Mesenchymal stem cell (in vitro differentiated cells and primary cell): ENCODE measurements around the gene NIT1. TPM values are rescaled to one million over a fixed set of nuclear protein-coding genes. Genes with fewer than 3 reads are reported as not detected.

Experiments used
- DNase-seq: peaks from one replicate; pipeline ENCODE4 v3.0.0-alpha.2; 2013
- H2AFZ ChIP-seq: one replicate; pipeline ENCODE4 v1.6.1; 2013; ENCODE audit warnings: low read depth, mild to moderate bottlenecking, control low read depth, inconsistent platforms, low read length, moderate library complexity
- H2AK5ac ChIP-seq: 2 replicates; pipeline ENCODE4 v1.6.1; 2013; ENCODE audit warnings: low read length, moderate library complexity, mild to moderate bottlenecking, inconsistent platforms; ENCODE audit not compliant: severe bottlenecking
- H2BK120ac ChIP-seq: one replicate; pipeline ENCODE4 v1.6.1; 2013; ENCODE audit warnings: low read depth, mild to moderate bottlenecking, inconsistent platforms, low read length, moderate library complexity
- H2BK12ac ChIP-seq, 2 experiments: one replicate each; pipeline ENCODE4 v1.6.1; 2013; ENCODE audit warnings: inconsistent platforms in 2 of 2, low read length in 2 of 2, mild to moderate bottlenecking in 2 of 2, moderate library complexity in 2 of 2, control low read depth in 1 of 2
- H2BK15ac ChIP-seq: one replicate; pipeline ENCODE4 v1.6.1; 2013; ENCODE audit warnings: mild to moderate bottlenecking, low read depth, inconsistent platforms; ENCODE audit not compliant: poor library complexity, severe bottlenecking
- H2BK5ac ChIP-seq: 2 replicates; pipeline ENCODE4 v1.6.1; 2013; ENCODE audit warnings: low read depth, mild to moderate bottlenecking, low read length, control low read depth, inconsistent platforms; ENCODE audit not compliant: poor library complexity, severe bottlenecking
- H3K14ac ChIP-seq, 2 experiments: one replicate each; pipeline ENCODE4 v1.6.1; 2013; ENCODE audit warnings: inconsistent platforms in 2 of 2, low read length in 2 of 2, control low read depth in 1 of 2, mild to moderate bottlenecking in 1 of 2, moderate library complexity in 1 of 2
- H3K18ac ChIP-seq, 2 experiments: one replicate each; pipeline ENCODE4 v1.6.1; 2013; ENCODE audit warnings: inconsistent platforms in 2 of 2, low read length in 2 of 2, control low read depth in 1 of 2, low read depth in 1 of 2, mild to moderate bottlenecking in 1 of 2
- H3K23ac ChIP-seq, 2 experiments: one replicate each; pipeline ENCODE4 v1.6.1; 2013; ENCODE audit warnings: inconsistent platforms in 2 of 2, low read length in 2 of 2, mild to moderate bottlenecking in 2 of 2, moderate library complexity in 2 of 2, control low read depth in 1 of 2
- H3K27ac ChIP-seq: 2 replicates; pipeline ENCODE4 v1.5.1; 2013; ENCODE audit warnings: mild to moderate bottlenecking, moderate library complexity, low read length, control low read depth, inconsistent platforms; ENCODE audit not compliant: poor library complexity, severe bottlenecking
- H3K27me3 ChIP-seq, 2 experiments: 2 replicates each; pipeline versions ENCODE4 v1.6.1 to v1.7.0; 2013; ENCODE audit warnings: low read length in 2 of 2, mild to moderate bottlenecking in 2 of 2, moderate library complexity in 2 of 2, control low read depth in 1 of 2, inconsistent platforms in 1 of 2; ENCODE audit not compliant: control insufficient read depth in 1 of 2, insufficient read depth in 1 of 2
- H3K36me3 ChIP-seq, 2 experiments: 2 replicates each; pipeline versions ENCODE4 v1.6.1 to v1.7.0; 2013; ENCODE audit warnings: low read length in 2 of 2, control low read depth in 1 of 2, inconsistent platforms in 1 of 2, low read depth in 1 of 2, mild to moderate bottlenecking in 1 of 2; ENCODE audit not compliant: insufficient read depth in 2 of 2, control insufficient read depth in 1 of 2
- H3K4ac ChIP-seq, 2 experiments: one replicate each; pipeline ENCODE4 v1.6.1; 2013; ENCODE audit warnings: inconsistent platforms in 2 of 2, low read length in 2 of 2, mild to moderate bottlenecking in 2 of 2, moderate library complexity in 2 of 2, control low read depth in 1 of 2, low read depth in 1 of 2
- H3K4me1 ChIP-seq: 2 replicates; pipeline ENCODE4 v1.6.1; 2013; ENCODE audit warnings: low read depth, low read length, control low read depth; ENCODE audit not compliant: control insufficient read depth, insufficient read depth
- H3K4me2 ChIP-seq: 2 replicates; pipeline ENCODE4 v1.6.1; 2013; ENCODE audit warnings: low read length, mild to moderate bottlenecking, inconsistent platforms; ENCODE audit not compliant: poor library complexity, severe bottlenecking
- H3K4me3 ChIP-seq, 2 experiments: 2 replicates each; pipeline versions ENCODE4 v1.5.1 to v1.7.0; 2013; ENCODE audit warnings: low read length in 2 of 2, mild to moderate bottlenecking in 2 of 2, control low read depth in 1 of 2, low read depth in 1 of 2; ENCODE audit not compliant: insufficient read depth in 1 of 2
- H3K79me1 ChIP-seq: replicated peaks from 2 replicates; pipeline ENCODE4 v1.6.1; 2013; ENCODE audit warnings: mild to moderate bottlenecking, control low read depth, low read length, inconsistent platforms; ENCODE audit not compliant: poor library complexity, severe bottlenecking
- H3K9ac ChIP-seq: 2 replicates; pipeline ENCODE4 v1.7.0; 2013; ENCODE audit warnings: mild to moderate bottlenecking, low read length, moderate library complexity
- H3K9me3 ChIP-seq: 2 replicates; pipeline ENCODE4 v1.7.0; 2013; ENCODE audit warnings: mild to moderate bottlenecking, low read length; ENCODE audit not compliant: control insufficient read depth
- H4K8ac ChIP-seq: one replicate; pipeline ENCODE4 v1.6.1; 2013; ENCODE audit warnings: inconsistent platforms, mild to moderate bottlenecking, low read length, moderate library complexity
- H4K91ac ChIP-seq: one replicate; pipeline ENCODE4 v1.6.1; 2013; ENCODE audit warnings: mild to moderate bottlenecking, low read length, inconsistent platforms
- WGBS: methylation state at CpG from one replicate; pipeline ENCODE4 v1.1.7; 2013; ENCODE audit warnings: mixed read lengths; 5-methylcytosine and 5-hydroxymethylcytosine counted together
- small RNA-seq: library from polyadenylated mRNA; stranded (forward); fragments of <200 nt; extraction: miRNeasy Mini kit (QIAGEN cat#:217004); gene quantifications from one replicate; pipeline ENCODE3, GENCODE V24; 2013; ENCODE audit warnings: low read depth

NIT1 gene

DNA sequence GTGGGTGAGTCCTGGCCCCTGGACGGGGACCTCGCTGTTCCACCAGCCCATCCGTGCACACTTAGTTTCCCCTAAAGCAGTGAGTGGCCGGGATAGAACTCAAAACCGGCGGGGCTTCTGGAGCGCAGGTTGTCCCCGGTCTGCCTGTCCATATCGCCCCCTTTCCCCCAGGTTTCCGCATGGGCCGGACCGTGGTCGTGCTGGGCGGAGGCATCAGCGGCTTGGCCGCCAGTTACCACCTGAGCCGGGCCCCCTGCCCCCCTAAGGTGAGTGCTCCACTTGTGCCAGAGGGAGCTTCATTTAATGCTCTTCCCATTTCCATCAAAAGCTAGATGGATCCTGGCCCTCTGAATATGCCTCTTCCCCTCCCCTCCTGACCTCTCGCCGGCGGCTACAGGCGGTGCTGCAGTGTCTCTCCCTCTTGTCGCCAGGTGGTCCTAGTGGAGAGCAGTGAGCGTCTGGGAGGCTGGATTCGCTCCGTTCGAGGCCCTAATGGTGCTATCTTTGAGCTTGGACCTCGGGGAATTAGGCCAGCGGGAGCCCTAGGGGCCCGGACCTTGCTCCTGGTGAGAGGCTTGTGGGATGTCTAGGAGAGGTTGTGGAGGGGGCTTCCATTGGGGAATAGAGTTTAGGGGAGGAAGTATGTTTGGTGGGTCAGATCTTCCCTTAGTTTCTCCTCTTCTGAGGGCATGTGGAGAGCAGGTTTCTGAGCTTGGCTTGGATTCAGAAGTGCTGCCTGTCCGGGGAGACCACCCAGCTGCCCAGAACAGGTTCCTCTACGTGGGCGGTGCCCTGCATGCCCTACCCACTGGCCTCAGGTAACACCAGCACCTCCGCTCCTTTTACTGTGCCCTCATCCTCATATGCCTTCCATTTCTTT is 49.0 kb downstream of the NIT1 start:
- Histone ChIP-seq H2BK120ac (no peak overlapping the region), H3K9ac (peak overlapping the region; percentile 97), H3K4me3 (peak overlapping the region; percentile 78 to 99), H3K79me1 (peaks cover 39% of the 10 kb centered on the region), H2BK12ac (peak overlapping the region in 1 of 2 experiments; percentile 52), H3K14ac (no peak overlapping the region), H3K4me1 (peaks cover 9% of the 10 kb centered on the region), H3K9me3 (no peaks in the 10 kb centered on the region), H2AK5ac (no peak overlapping the region), H3K18ac (peak overlapping the region; percentile 25 to 37), H3K27me3 (no peaks in the 10 kb centered on the region), H2BK15ac (peak overlapping the region; percentile 54), H2AFZ (peak overlapping the region; percentile 68), H3K23ac (no peak overlapping the region), H3K4me2 (peak overlapping the region; percentile 57), H3K27ac (peak overlapping the region; percentile 56), H2BK5ac (no peak overlapping the region), H4K91ac (peak overlapping the region; percentile 3), H3K36me3 (peaks cover 59 to 64% of the 10 kb centered on the region in 2 experiments), H4K8ac (peak overlapping the region; percentile 66), H3K4ac (peak overlapping the region; percentile 15 to 64)
- WGBS, result 13% methylated on average over 33 of the region's 33 CpGs
- peak; percentile 35 for DNase-seq

DNA sequence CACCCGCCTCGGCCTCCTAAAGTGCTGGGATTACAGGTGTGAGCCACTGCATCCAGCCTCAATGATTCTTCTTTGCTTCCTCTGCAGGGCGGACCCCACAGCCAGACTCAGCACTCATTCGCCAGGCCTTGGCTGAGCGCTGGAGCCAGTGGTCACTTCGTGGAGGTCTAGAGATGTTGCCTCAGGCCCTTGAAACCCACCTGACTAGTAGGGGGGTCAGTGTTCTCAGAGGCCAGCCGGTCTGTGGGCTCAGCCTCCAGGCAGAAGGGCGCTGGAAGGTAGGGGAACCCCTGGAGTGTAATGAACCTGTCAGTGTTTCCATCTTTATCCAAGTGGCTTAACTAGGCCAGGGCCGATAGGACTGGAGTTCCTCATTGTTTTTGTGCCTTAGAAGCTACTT is 51.0 kb downstream of the NIT1 start:
- H3K27ac ChIP-seq, result no peak overlapping the region
- H3K9ac ChIP-seq, result no peak overlapping the region
- H3K23ac ChIP-seq, result no peak overlapping the region
- H2BK120ac ChIP-seq, result no peak overlapping the region
- no peaks in the 10 kb centered on the region for H3K27me3 ChIP-seq
- H3K79me1 ChIP-seq, result peaks cover 42% of the 10 kb centered on the region
- no peak overlapping the region for H2BK12ac ChIP-seq
- no peak overlapping the region for H3K18ac ChIP-seq
- no peak overlapping the region for H2AK5ac ChIP-seq
- peaks cover 12% of the 10 kb centered on the region for H3K4me1 ChIP-seq
- no peak overlapping the region for H2AFZ ChIP-seq
- DNase-seq, result no peak
- no peak overlapping the region for H4K91ac ChIP-seq
- no peak overlapping the region for H3K14ac ChIP-seq
- no peaks in the 10 kb centered on the region for H3K9me3 ChIP-seq
- no peak overlapping the region for H3K4me3 ChIP-seq
- no peak overlapping the region for H4K8ac ChIP-seq
- peaks cover 59 to 61% of the 10 kb centered on the region in 2 experiments for H3K36me3 ChIP-seq
- WGBS, result 94% methylated on average over 9 of the region's 9 CpGs
- H2BK15ac ChIP-seq, result no peak overlapping the region
- H3K4ac ChIP-seq, result no peak overlapping the region
- H3K4me2 ChIP-seq, result no peak overlapping the region
- H2BK5ac ChIP-seq, result no peak overlapping the region

Small RNA genes lying within 50 kb of the gene (small RNA-seq; reads per million reads assigned to genes)
- gene RF01225, result not detected
